ENCODE results near the gene NEK5.

GRCh38 chr13:52147225-52147624 is 18.4 kb upstream of the NEK5 start:
- TF ChIP-seq POLR2A (IDR thresholded peaks at IDR 0.05) (no peak), CTCF (IDR thresholded peaks at IDR 0.05) (no peak)
